GM19438 (cell line): ENCODE measurements around the gene TBL1XR1.
A peak's percentile ranks its signal among the peaks of the same experiment; 100 is the strongest.

Experiments used
- ATAC-seq: cut with Tn5 transposase; IDR thresholded peaks from one replicate; pipeline ENCODE4 v1.9.1; 2021; ENCODE audit warnings: low read depth; ENCODE audit not compliant: unreplicated experiment

Gene TBL1XR1

GRCh38 chr3:177114253-177114652 is 83.0 kb downstream of the TBL1XR1 start:
- ATAC-seq, result no peak

- peak; percentile 52 for ATAC-seq
These were observed 85.7 kb downstream of the TBL1XR1 start for GRCh38 chr3:177111541-177111949.

GRCh38 chr3:177110895-177111294 is 86.4 kb downstream of the TBL1XR1 start:
- ATAC-seq, result no peak

- ATAC-seq, result no peak
These were observed 86.9 kb downstream of the TBL1XR1 start for GRCh38 chr3:177110386-177110785.

GRCh38 chr3:177109688-177110330 is 87.5 kb downstream of the TBL1XR1 start:
- peak; percentile 37 for ATAC-seq

GRCh38 chr3:177108648-177109047 is 88.6 kb downstream of the TBL1XR1 start:
- no peak for ATAC-seq

GRCh38 chr3:177107461-177108239 is 89.6 kb downstream of the TBL1XR1 start:
- no peak for ATAC-seq

GRCh38 chr3:177106594-177106993 is 90.7 kb downstream of the TBL1XR1 start:
- ATAC-seq, result no peak

GRCh38 chr3:177106184-177106583 is 91.1 kb downstream of the TBL1XR1 start:
- ATAC-seq, result no peak

- no peak for ATAC-seq
These were observed 91.7 kb downstream of the TBL1XR1 start for GRCh38 chr3:177105623-177106022.

- ATAC-seq, result no peak
These were observed 92.8 kb downstream of the TBL1XR1 start for GRCh38 chr3:177104299-177104992.

- ATAC-seq, result no peak
These were observed 94.7 kb downstream of the TBL1XR1 start for GRCh38 chr3:177102553-177102952.

- ATAC-seq, result no peak
These were observed 98.7 kb downstream of the TBL1XR1 start for GRCh38 chr3:177098551-177098950.

GRCh38 chr3:177096615-177097014 is 100.7 kb downstream of the TBL1XR1 start:
- ATAC-seq, result no peak

GRCh38 chr3:177093966-177094365 is 103.3 kb downstream of the TBL1XR1 start:
- no peak for ATAC-seq

- ATAC-seq, result no peak
These were observed 107.4 kb downstream of the TBL1XR1 start for GRCh38 chr3:177089901-177090300.

- ATAC-seq, result no peak
These were observed 108.2 kb downstream of the TBL1XR1 start for GRCh38 chr3:177089110-177089509.

GRCh38 chr3:177085794-177086193 is 111.5 kb downstream of the TBL1XR1 start:
- no peak for ATAC-seq

- no peak for ATAC-seq
These were observed 112.7 kb downstream of the TBL1XR1 start for GRCh38 chr3:177084616-177085015.

- no peak for ATAC-seq
These were observed 117.2 kb downstream of the TBL1XR1 start for GRCh38 chr3:177080122-177080521.

GRCh38 chr3:177079684-177080083 is 117.6 kb downstream of the TBL1XR1 start:
- no peak for ATAC-seq
